ENCODE results near the gene KLF5. TPM values are rescaled to one million over a fixed set of nuclear protein-coding genes. Genes with fewer than 3 reads are reported as not detected.

The KLF5 gene
- total and polyA plus RNA-seq, 2 donors (not counting 1 experiment from before 2014, with no cell fraction given): 0.83 to 3.3 TPM

DNA sequence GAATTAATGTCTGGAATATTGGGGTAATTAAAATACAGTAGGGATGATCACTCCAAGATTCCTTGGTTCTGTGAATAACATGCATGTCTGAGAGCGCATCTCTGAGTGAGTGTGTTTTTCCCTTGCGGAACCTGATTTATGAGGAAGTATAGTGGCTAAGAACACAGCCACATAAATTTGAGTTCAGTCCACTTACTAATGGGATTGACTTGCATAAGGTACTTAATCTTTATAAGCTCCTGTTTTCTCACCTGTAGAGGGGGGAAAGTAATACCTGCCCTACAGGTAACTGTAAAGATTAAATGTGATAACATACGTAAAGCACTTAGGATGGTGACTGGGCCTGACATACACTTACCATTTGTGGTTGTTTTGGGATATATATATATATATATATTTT is 60.8 kb downstream of the KLF5 start:
- H2AFZ ChIP-seq (ENCODE audit: low read length): no peak overlapping the region
- no peaks in the 10 kb centered on the region for H3K36me3 ChIP-seq (ENCODE audit: control insufficient read depth, insufficient read depth, low read length)
- no peaks in the 10 kb centered on the region for H3K27me3 ChIP-seq (ENCODE audit: control insufficient read depth, insufficient read depth, low read length)
- no peak overlapping the region for H3K9ac ChIP-seq (ENCODE audit: insufficient read depth, low read length)
- H3K27ac ChIP-seq (ENCODE audit: insufficient read depth, low read length): no peak overlapping the region
- H3K4me3 ChIP-seq (replicated peaks in 1 of 4; ENCODE audit: control extremely low read depth in 1 of 4, insufficient read depth in 1 of 4, low read depth in 3 of 4, low read length in 4 of 4): no peak overlapping the region
- no peak for DNase-seq (ENCODE audit: low read depth in 2 of 2)
- H3K9me3 ChIP-seq (ENCODE audit: control insufficient read depth, insufficient read depth, low read depth, low read length): no peaks in the 10 kb centered on the region
- no peak overlapping the region for H3K4me2 ChIP-seq (ENCODE audit: extremely low read depth, insufficient read depth, low read length)
- TF ChIP-seq EZH2 (IDR thresholded peaks at IDR 0.05; ENCODE audit: low read length, missing control alignments) (no peak), CTCF (conservative IDR thresholded peaks at IDR 0.05 in 1 of 2, IDR thresholded peaks at IDR 0.05 in 1 of 2; ENCODE audit: low read depth in 1 of 2, low read length in 2 of 2) (no peak)
- H4K20me1 ChIP-seq (ENCODE audit: control insufficient read depth, extremely low read depth, insufficient read depth, low read length): no peaks in the 10 kb centered on the region
- H3K79me2 ChIP-seq (ENCODE audit: control insufficient read depth, insufficient read depth, low read length): no peaks in the 10 kb centered on the region
- H3K4me1 ChIP-seq (ENCODE audit: control insufficient read depth, extremely low read depth, insufficient read depth, low read length): no peaks in the 10 kb centered on the region
